ENCODE measurements around the gene MRGPRF. TPM values are rescaled to one million over a fixed set of nuclear protein-coding genes. Genes with fewer than 3 reads are reported as not detected.

The MRGPRF gene
- polyA plus RNA-seq, 2 of the 4 experiments (the other 2 are of a cell fraction), result 0.04 TPM; not detected in 1

- DNase-seq (ENCODE audit: low read depth in 1 of 2, low spot score in 1 of 2) (peak in 1 of 2 experiments; percentile 18), ATAC-seq (no peak), FAIRE-seq (no peak)
- Histone ChIP-seq H3K4me3 (no peak overlapping the region), H3K27ac (no peak overlapping the region), H3K4me1 (no peaks in the 10 kb centered on the region), H3K9me3 (peaks cover 9% of the 10 kb centered on the region; the same call in 2 of the 3 replicates), H3K4me2 (no peak overlapping the region)
- WGBS (ENCODE audit: missing lambda C conversion rate), result 75% methylated on average over 16 of the region's 16 CpGs
- TF ChIP-seq FOSL2 (IDR thresholded peaks at IDR 0.05) (no peak), FOSL2 (CRISPR knock-in tag; IDR thresholded peaks at IDR 0.05) (no peak)
- TF ChIP-seq, protein P1, sequence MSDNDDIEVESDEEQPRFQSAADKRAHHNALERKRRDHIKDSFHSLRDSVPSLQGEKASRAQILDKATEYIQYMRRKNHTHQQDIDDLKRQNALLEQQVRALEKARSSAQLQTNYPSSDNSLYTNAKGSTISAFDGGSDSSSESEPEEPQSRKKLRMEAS (IDR thresholded peaks at IDR 0.05), result no peak
- POLR2A ChIA-PET, result no interaction called here
- CTCF ChIA-PET, result interaction anchor here (0.6 to 1.6 kb wide), 2 partner anchors 16 to 153 kb away, joined by 4 to 6 read pairs; no protein-coding TSS in a partner anchor
Measured at GRCh38 chr11:68962527-68963250, 50.4 kb downstream of the MRGPRF start.

- Histone ChIP-seq H3K4me2 (no peak overlapping the region), H3K4me3 (no peak overlapping the region), H3K9me3 (peaks cover 9% of the 10 kb centered on the region; the same call in 2 of the 3 replicates), H3K4me1 (no peaks in the 10 kb centered on the region), H3K27ac (no peak overlapping the region)
- TF ChIP-seq ESRRA (IDR thresholded peaks at IDR 0.05; ENCODE audit: borderline replicate concordance, low read length) (no peak), MYC (IDR thresholded peaks at IDR 0.05; ENCODE audit: borderline replicate concordance, low read length) (no peak), HEYL (CRISPR knock-in tag; IDR thresholded peaks at IDR 0.05) (no peak), FOSL2 (IDR thresholded peaks at IDR 0.05) (no peak), FOSL2 (CRISPR knock-in tag; IDR thresholded peaks at IDR 0.05) (no peak), HOXB5 (CRISPR knock-in tag; IDR thresholded peaks at IDR 0.05) (no peak), JUN (IDR thresholded peaks at IDR 0.05) (no peak), HMGXB4 (CRISPR knock-in tag; IDR thresholded peaks at IDR 0.05; ENCODE audit: borderline replicate concordance) (no peak), RFX5 (IDR thresholded peaks at IDR 0.05) (no peak), TP53 (CRISPR knock-in tag; IDR thresholded peaks at IDR 0.05) (no peak), ELK1 (IDR thresholded peaks at IDR 0.05; ENCODE audit: low read depth, low read length) (no peak)
- 57% methylated on average over 8 of the region's 8 CpGs for WGBS (ENCODE audit: missing lambda C conversion rate)
- FAIRE-seq (no peak), DNase-seq (ENCODE audit: low read depth in 1 of 2, low spot score in 1 of 2) (no peak), ATAC-seq (no peak)
- ChIA-PET CTCF (interaction anchor here (1.4 kb wide), 1 partner anchor 11 kb away, joined by 4 read pairs; no protein-coding TSS in a partner anchor), POLR2A (no interaction called here)
Measured at GRCh38 chr11:68961245-68961644, 51.8 kb downstream of the MRGPRF start.

- no peak overlapping the region for H3K4me2 ChIP-seq
- ChIA-PET POLR2A (no interaction called here), CTCF (interaction anchor here (1.1 to 1.4 kb wide), 2 partner anchors 10 to 20 kb away, joined by 3 to 4 read pairs; partner anchors contain the start of gene MRGPRD)
- no peak overlapping the region for H3K4me3 ChIP-seq
- peaks cover 9% of the 10 kb centered on the region; the same call in 2 of the 3 replicates for H3K9me3 ChIP-seq
- no peak overlapping the region for H3K27ac ChIP-seq
- WGBS (ENCODE audit: missing lambda C conversion rate), result 77% methylated on average over 24 of the region's 25 CpGs
- no peaks in the 10 kb centered on the region; the same call in 2 of the 3 replicates for H3K4me1 ChIP-seq
- DNase-seq (ENCODE audit: low read depth in 1 of 2, low spot score in 1 of 2) (no peak), FAIRE-seq (no peak), ATAC-seq (0 out of 6 replicates have a peak, but pooled peaks of 1 of the 2 experiments have one; percentile 11)
- TF ChIP-seq, protein P2, sequence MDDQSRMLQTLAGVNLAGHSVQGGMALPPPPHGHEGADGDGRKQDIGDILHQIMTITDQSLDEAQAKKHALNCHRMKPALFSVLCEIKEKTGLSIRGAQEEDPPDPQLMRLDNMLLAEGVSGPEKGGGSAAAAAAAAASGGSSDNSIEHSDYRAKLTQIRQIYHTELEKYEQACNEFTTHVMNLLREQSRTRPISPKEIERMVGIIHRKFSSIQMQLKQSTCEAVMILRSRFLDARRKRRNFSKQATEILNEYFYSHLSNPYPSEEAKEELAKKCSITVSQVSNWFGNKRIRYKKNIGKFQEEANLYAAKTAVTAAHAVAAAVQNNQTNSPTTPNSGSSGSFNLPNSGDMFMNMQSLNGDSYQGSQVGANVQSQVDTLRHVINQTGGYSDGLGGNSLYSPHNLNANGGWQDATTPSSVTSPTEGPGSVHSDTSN (IDR thresholded peaks at IDR 0.05), result no peak
- no peak for TF ChIP-seq CBX8 (IDR thresholded peaks at IDR 0.05)
- TF ChIP-seq, protein P3, sequence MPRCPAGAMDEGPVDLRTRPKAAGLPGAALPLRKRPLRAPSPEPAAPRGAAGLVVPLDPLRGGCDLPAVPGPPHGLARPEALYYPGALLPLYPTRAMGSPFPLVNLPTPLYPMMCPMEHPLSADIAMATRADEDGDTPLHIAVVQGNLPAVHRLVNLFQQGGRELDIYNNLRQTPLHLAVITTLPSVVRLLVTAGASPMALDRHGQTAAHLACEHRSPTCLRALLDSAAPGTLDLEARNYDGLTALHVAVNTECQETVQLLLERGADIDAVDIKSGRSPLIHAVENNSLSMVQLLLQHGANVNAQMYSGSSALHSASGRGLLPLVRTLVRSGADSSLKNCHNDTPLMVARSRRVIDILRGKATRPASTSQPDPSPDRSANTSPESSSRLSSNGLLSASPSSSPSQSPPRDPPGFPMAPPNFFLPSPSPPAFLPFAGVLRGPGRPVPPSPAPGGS (IDR thresholded peaks at IDR 0.05), result no peak
- TF ChIP-seq CBX2 (IDR thresholded peaks at IDR 0.05; ENCODE audit: borderline replicate concordance, low read depth), result no peak
- no peak for TF ChIP-seq HOXB5 (CRISPR knock-in tag; IDR thresholded peaks at IDR 0.05)
- no peak for TF ChIP-seq HDAC2 (IDR thresholded peaks at IDR 0.05)
- no peak for TF ChIP-seq RFX5 (IDR thresholded peaks at IDR 0.05)
- no peak for TF ChIP-seq USF2 (IDR thresholded peaks at IDR 0.05)
- TF ChIP-seq ELK1 (IDR thresholded peaks at IDR 0.05; ENCODE audit: low read depth, low read length), result no peak
- TF ChIP-seq MAFK (IDR thresholded peaks at IDR 0.05; ENCODE audit: partially characterized antibody), result no peak
- TF ChIP-seq, protein P4, sequence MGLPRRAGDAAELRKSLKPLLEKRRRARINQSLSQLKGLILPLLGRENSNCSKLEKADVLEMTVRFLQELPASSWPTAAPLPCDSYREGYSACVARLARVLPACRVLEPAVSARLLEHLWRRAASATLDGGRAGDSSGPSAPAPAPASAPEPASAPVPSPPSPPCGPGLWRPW (IDR thresholded peaks at IDR 0.05), result no peak
- TF ChIP-seq RARB (CRISPR knock-in tag; IDR thresholded peaks at IDR 0.05), result no peak
- TF ChIP-seq POLR2A (IDR thresholded peaks at IDR 0.05; ENCODE audit: low read length), result no peak
Measured at GRCh38 chr11:68960294-68961071, 52.6 kb downstream of the MRGPRF start.
